ENCODE results near the gene STXBP6. TPM values are rescaled to one million over a fixed set of nuclear protein-coding genes. Genes with fewer than 3 reads are reported as not detected.
"Not testable (repeated sequence)": the region's sequence is repeated elsewhere in the genome, so short reads cannot be mapped to it uniquely, and the experiment has no call there.

STXBP6 gene
- total RNA-seq, 1 experiment from 2014 or later: not detected

- Histone ChIP-seq H3K4me1 (ENCODE audit: control insufficient read depth, insufficient read depth, low read length) (no peaks in the 10 kb centered on the region), H3K27ac (ENCODE audit: low read length) (no peak overlapping the region), H3K4me3 (ENCODE audit: low read depth in 2 of 2, low read length in 2 of 2) (no peak overlapping the region), H3K27me3 (ENCODE audit: control insufficient read depth, insufficient read depth, low read length) (no peaks in the 10 kb centered on the region), H3K9me3 (ENCODE audit: control insufficient read depth, insufficient read depth, low read depth, low read length) (no peaks in the 10 kb centered on the region), H3K36me3 (ENCODE audit: control insufficient read depth, insufficient read depth, low read length) (no peaks in the 10 kb centered on the region)
- intact Hi-C loops (cut with micrococcal nuclease; ENCODE audit: unreplicated experiment): loop anchor here (5.0 to 10.0 kb wide), 2 partner anchors 240 to 348 kb away; no protein-coding TSS in a partner anchor
- POLR2A ChIA-PET: no interaction called here
- DNase-seq (ENCODE audit: low read depth, low spot score) (no peak), ATAC-seq (no peak)
- CTCF ChIA-PET: no interaction called here
- TF ChIP-seq SIN3A (IDR thresholded peaks at IDR 0.05; ENCODE audit: borderline replicate concordance, insufficient read depth, low read depth, low read length) (no peak), REST (IDR thresholded peaks at IDR 0.05; ENCODE audit: insufficient read depth in 1 of 2, low read depth in 2 of 2, low read length in 1 of 2) (no peak), TCF7L2 (IDR thresholded peaks at IDR 0.05; ENCODE audit: low read depth, low read length) (no peak), CTCF (IDR thresholded peaks at IDR 0.05) (no peak), POLR2AphosphoS5 (IDR thresholded peaks at IDR 0.05; ENCODE audit: low read depth, low read length) (no peak)
- in situ Hi-C loops (cut with HindIII; ENCODE audit: low pct_unique_long_range_greater_than_20kb, low sequenced_read_pairs): no loop called here
- BruUV-seq (replicated peaks): no TSS peak
Measured at GRCh38 chr14:24804552-24805212, 245.3 kb downstream of the STXBP6 start.

DNA sequence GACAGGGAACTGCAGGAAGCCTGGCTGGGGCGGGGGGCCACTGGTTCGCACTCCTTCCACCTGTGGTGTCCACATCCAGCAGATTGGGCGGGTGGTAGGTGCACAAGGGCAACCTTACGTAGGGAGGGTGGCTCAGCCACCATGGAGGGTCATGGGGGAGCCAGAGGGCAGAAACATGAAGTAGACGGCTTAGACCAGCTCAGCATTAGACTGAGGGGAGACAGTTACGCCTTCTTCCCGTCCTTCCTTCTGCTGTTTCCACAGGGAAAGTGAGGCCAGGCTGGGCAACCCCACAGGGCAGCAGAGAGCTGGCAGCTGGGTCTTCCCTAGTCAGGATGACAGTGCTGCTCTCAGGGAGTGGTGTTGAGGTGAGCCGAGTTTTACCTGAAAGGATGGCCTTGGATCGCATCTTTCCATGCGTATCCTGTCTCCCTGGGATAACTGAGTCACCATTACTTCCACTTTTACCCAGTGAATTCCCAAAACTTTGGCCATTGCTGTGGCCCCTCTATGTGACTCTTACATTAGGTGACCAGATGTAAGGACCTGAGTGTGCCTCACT is 245.9 kb downstream of the STXBP6 start:
- in situ Hi-C loops (cut with HindIII; ENCODE audit: low pct_unique_long_range_greater_than_20kb, low sequenced_read_pairs): no loop called here
- Histone ChIP-seq H3K27me3 (ENCODE audit: control insufficient read depth, insufficient read depth, low read length) (no peaks in the 10 kb centered on the region), H3K4me3 (ENCODE audit: low read depth in 2 of 2, low read length in 2 of 2) (no peak overlapping the region), H3K27ac (ENCODE audit: low read length) (no peak overlapping the region), H3K4me1 (ENCODE audit: control insufficient read depth, insufficient read depth, low read length) (no peaks in the 10 kb centered on the region), H3K9me3 (ENCODE audit: control insufficient read depth, insufficient read depth, low read depth, low read length) (no peaks in the 10 kb centered on the region), H3K36me3 (ENCODE audit: control insufficient read depth, insufficient read depth, low read length) (no peaks in the 10 kb centered on the region)
- intact Hi-C loops (cut with micrococcal nuclease; ENCODE audit: unreplicated experiment): loop anchor here (10.0 kb wide), 1 partner anchor 241 kb away; no protein-coding TSS in a partner anchor
- CTCF ChIA-PET: no interaction called here
- no TSS peak for BruUV-seq (replicated peaks)
- TF ChIP-seq REST (IDR thresholded peaks at IDR 0.05; ENCODE audit: insufficient read depth in 1 of 2, low read depth in 2 of 2, low read length in 1 of 2) (no peak), SIN3A (IDR thresholded peaks at IDR 0.05; ENCODE audit: borderline replicate concordance, insufficient read depth, low read depth, low read length) (no peak), POLR2AphosphoS5 (IDR thresholded peaks at IDR 0.05; ENCODE audit: low read depth, low read length) (no peak), TCF7L2 (IDR thresholded peaks at IDR 0.05; ENCODE audit: low read depth, low read length) (no peak), CTCF (IDR thresholded peaks at IDR 0.05) (no peak)
- DNase-seq (ENCODE audit: low read depth, low spot score) (no peak), ATAC-seq (no peak)
- POLR2A ChIA-PET: no interaction called here

DNA sequence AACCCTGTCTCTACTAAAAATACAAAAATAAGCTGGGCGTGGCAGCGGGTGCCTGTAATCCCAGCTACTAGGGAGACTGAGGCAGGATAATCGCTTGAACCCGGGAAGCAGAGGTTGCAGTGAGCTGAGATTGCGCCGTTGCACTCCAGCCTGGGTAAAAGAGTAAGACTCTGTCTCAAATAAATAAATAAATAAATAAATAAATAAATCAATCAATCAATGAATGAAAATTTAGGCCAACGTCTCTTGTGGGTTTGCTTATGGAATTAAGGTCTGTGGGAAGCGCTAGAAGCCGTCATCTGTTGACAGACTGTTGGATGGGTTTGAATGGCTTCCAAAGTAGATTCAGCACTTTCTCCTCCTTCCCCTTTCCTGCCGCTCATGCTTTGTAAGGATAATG is 246.5 kb downstream of the STXBP6 start:
- intact Hi-C loops (cut with micrococcal nuclease; ENCODE audit: unreplicated experiment): loop anchor here (10.0 kb wide), 1 partner anchor 241 kb away; no protein-coding TSS in a partner anchor
- H3K27me3 ChIP-seq (ENCODE audit: control insufficient read depth, insufficient read depth, low read length); POLR2A ChIA-PET; H3K9me3 ChIP-seq (ENCODE audit: control insufficient read depth, insufficient read depth, low read depth, low read length); H3K36me3 ChIP-seq (ENCODE audit: control insufficient read depth, insufficient read depth, low read length); H3K27ac ChIP-seq (ENCODE audit: low read length); CTCF ChIA-PET; ATAC-seq; in situ Hi-C loops (cut with HindIII; ENCODE audit: low pct_unique_long_range_greater_than_20kb, low sequenced_read_pairs); BruUV-seq (replicated peaks); H3K4me3 ChIP-seq (ENCODE audit: low read depth in 2 of 2, low read length in 2 of 2); DNase-seq (ENCODE audit: low read depth, low spot score); H3K4me1 ChIP-seq (ENCODE audit: control insufficient read depth, insufficient read depth, low read length): not testable (repeated sequence)
